Tibial nerve (tissue), 4 donors: ENCODE measurements around the gene MARCO. TPM values are rescaled to one million over a fixed set of nuclear protein-coding genes. Genes with fewer than 3 reads are reported as not detected.

Source experiments
- DNase-seq, 2 donors: peaks; one replicate each; pipeline ENCODE4 v3.0.0-alpha.2; 2019; ENCODE audit warnings: low spot score in 2 of 2
- H3K27ac ChIP-seq, 4 donors: fragments of 200-600 bp; sonication (generic) in 3 of 4; one replicate each; pipeline ENCODE4 v1.5.1; 2017 to 2019; ENCODE audit warnings: mild to moderate bottlenecking in 1 of 4
- H3K27me3 ChIP-seq, 2 donors: fragments of 200-600 bp; sonication (generic) in 1 of 2; one replicate each; pipeline versions ENCODE4 v1.5.1 to v1.6.0; 2017 to 2019
- H3K36me3 ChIP-seq, 3 donors: fragments of 200-600 bp; sonication (generic); one replicate each; pipeline ENCODE4 v1.5.1; 2018 to 2019
- H3K4me1 ChIP-seq, 4 donors: fragments of 200-600 bp; sonication (generic) in 3 of 4; one replicate each; pipeline ENCODE4 v1.5.1; 2017 to 2019
- H3K4me3 ChIP-seq, 4 donors: fragments of 200-600 bp; sonication (generic) in 3 of 4; one replicate each; pipeline ENCODE4 v1.5.1; 2017 to 2019; ENCODE audit warnings: mild to moderate bottlenecking in 1 of 4, moderate library complexity in 1 of 4
- H3K9me3 ChIP-seq, 4 donors: fragments of 200-600 bp; sonication (generic) in 3 of 4; one replicate each; pipeline ENCODE4 v1.5.1; 2017 to 2019
- EP300 ChIP-seq, 2 donors: sonication (generic); formaldehyde crosslinking; IDR thresholded peaks; one replicate each; pipeline ENCODE4 v1.6.1; 2017; ENCODE audit warnings: antibody characterized with exemption in 2 of 2, mild to moderate bottlenecking in 1 of 2
- POLR2A ChIP-seq, 2 donors: fragments of 450-650 bp; IDR thresholded peaks; one replicate each; pipeline ENCODE4 v1.6.1; 2017; ENCODE audit warnings: antibody characterized with exemption in 2 of 2, mild to moderate bottlenecking in 2 of 2, moderate library complexity in 2 of 2
- WGBS, 2 donors: methylation state at CpG; one replicate each; pipeline ENCODE4 v1.1.5; 2018; 5-methylcytosine and 5-hydroxymethylcytosine counted together
- total RNA-seq, 4 donors: library from RNA; depleted of rRNA; stranded (reverse); fragments of >200 nt; gene quantifications; one replicate each; pipeline ENCODE4 v1.1.0, GENCODE V29; 2016
- TF ChIP-seq, protein P1 (sequence below), 5 experiments: fragments of 200-600 bp in 3 of 5; fragments of 450-650 bp in 2 of 5; sonication (generic) in 3 of 5; IDR thresholded peaks; one replicate each; pipeline ENCODE4 v1.5.1; 2016 to 2019; ENCODE audit warnings: antibody characterized with exemption in 5 of 5, mild to moderate bottlenecking in 3 of 5, moderate library complexity in 2 of 5

MARCO gene
- total RNA-seq, 4 donors from 2014 or later: 11.1 to 59.4 (median 14.8) TPM

DNA sequence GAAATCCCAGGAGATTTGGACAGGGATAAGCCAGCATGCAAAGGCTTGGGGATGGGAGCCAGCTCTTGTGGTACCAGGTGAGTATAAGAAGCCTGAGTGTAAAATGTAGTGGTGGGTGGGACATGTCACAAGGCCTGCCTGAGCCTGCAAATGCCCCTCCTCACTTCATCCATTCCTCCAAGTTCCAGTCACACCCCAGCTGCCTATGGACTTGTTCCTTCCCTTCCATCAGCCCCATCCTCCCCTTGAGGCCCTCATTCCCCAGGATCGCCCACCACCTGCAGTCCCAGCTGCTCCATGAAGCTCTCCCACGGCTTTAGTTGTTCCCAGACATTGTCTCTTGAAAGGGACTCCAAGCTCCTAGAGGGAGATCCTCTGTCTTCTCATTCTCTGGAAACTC lies 81.5 kb downstream of the MARCO start:
- WGBS, 2 donors: 68 to 74% methylated on average over 2 of the region's 2 CpGs
- no peak for TF ChIP-seq POLR2A (IDR thresholded peaks at IDR 0.05)
- TF ChIP-seq, protein P1, sequence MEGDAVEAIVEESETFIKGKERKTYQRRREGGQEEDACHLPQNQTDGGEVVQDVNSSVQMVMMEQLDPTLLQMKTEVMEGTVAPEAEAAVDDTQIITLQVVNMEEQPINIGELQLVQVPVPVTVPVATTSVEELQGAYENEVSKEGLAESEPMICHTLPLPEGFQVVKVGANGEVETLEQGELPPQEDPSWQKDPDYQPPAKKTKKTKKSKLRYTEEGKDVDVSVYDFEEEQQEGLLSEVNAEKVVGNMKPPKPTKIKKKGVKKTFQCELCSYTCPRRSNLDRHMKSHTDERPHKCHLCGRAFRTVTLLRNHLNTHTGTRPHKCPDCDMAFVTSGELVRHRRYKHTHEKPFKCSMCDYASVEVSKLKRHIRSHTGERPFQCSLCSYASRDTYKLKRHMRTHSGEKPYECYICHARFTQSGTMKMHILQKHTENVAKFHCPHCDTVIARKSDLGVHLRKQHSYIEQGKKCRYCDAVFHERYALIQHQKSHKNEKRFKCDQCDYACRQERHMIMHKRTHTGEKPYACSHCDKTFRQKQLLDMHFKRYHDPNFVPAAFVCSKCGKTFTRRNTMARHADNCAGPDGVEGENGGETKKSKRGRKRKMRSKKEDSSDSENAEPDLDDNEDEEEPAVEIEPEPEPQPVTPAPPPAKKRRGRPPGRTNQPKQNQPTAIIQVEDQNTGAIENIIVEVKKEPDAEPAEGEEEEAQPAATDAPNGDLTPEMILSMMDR (IDR thresholded peaks at IDR 0.05): no peak
- TF ChIP-seq EP300 (IDR thresholded peaks at IDR 0.05): no peak
- Histone ChIP-seq H3K9me3 (no peaks in the 10 kb centered on the region), H3K27me3 (no peaks in the 10 kb centered on the region), H3K4me3 (no peak overlapping the region), H3K4me1 (no peaks in the 10 kb centered on the region), H3K36me3 (no peaks in the 10 kb centered on the region), H3K27ac (no peak overlapping the region)
- DNase-seq: no peak

DNA sequence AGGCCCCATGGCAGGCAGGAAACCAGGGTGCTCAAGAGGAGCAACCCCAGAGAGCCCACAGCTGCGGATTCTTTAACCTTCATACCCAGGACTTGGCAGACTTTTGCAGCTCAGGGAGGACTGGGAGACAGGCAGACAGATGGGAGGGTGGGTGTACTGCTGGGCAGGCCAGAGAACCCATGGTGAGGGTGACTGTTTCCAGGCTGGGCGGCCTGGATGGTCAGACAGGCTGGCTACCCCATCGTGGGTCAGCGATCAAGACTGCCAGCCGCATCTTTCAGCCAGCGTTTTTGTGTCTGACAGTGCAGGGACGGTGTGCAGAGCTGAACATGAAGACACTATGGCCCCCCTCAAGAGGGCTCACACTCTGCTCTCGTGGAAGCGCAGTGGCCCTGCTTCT lies 82.2 kb downstream of the MARCO start:
- no peak for DNase-seq
- TF ChIP-seq POLR2A (IDR thresholded peaks at IDR 0.05): no peak
- TF ChIP-seq EP300 (IDR thresholded peaks at IDR 0.05): no peak
- TF ChIP-seq, protein P1 (IDR thresholded peaks at IDR 0.05): no peak
- H3K36me3 ChIP-seq: no peaks in the 10 kb centered on the region
- H3K9me3 ChIP-seq: no peaks in the 10 kb centered on the region
- H3K4me3 ChIP-seq: no peak overlapping the region
- H3K27me3 ChIP-seq: no peaks in the 10 kb centered on the region
- no peak overlapping the region for H3K27ac ChIP-seq
- H3K4me1 ChIP-seq: no peaks in the 10 kb centered on the region
- 81 to 84% methylated on average over 9 of the region's 9 CpGs for WGBS, 2 donors

DNA sequence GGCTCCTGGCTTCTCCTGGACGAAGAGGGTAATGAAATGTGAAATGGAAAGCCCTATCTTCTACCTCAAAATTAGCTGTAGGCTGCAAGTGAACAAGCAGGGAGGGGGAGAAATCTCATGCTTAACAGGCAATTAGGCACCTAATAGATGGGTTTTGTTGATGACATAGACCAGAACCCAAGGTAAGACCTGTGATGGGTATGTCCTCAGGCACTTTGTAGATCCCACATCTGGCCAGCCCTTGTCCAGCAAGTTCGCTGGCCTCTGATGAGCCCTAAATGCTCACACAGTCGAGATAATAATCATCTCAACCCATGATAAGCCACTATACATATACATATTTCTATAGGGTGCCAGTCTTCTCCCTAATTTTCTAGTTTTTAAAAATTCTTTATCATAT lies 82.6 kb downstream of the MARCO start:
- whole genome bisulfite sequencing, 2 donors: 65 to 66% methylated on average over 3 of the region's 3 CpGs
- Histone ChIP-seq H3K27ac (no peak overlapping the region), H3K4me3 (no peak overlapping the region), H3K27me3 (no peaks in the 10 kb centered on the region), H3K36me3 (no peaks in the 10 kb centered on the region), H3K4me1 (no peaks in the 10 kb centered on the region), H3K9me3 (no peaks in the 10 kb centered on the region)
- no peak for DNase-seq
- TF ChIP-seq POLR2A (IDR thresholded peaks at IDR 0.05) (no peak), EP300 (IDR thresholded peaks at IDR 0.05) (no peak)
- TF ChIP-seq, protein P1 (IDR thresholded peaks at IDR 0.05): no peak

DNA sequence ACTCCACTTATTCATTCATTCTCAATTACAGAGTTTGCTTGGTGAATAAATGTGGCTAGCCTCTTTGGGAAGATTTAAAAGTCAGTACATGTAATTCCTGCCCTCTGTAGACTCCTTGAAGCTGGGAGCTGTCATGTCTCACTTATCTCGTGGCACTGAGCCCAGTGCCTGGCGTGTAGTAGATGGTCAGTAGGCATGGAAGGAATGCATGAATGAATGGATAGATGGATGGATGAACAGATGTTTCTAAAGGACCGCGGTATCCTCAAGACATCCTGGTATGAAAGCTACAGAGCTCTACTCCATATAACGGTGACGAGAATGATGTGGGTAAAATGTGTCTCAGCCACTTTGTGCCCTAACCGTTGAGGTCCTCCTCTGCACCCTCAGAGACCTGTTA lies 83.0 kb downstream of the MARCO start:
- no peak overlapping the region for H3K4me3 ChIP-seq
- no peaks in the 10 kb centered on the region for H3K27me3 ChIP-seq
- H3K36me3 ChIP-seq: no peaks in the 10 kb centered on the region
- DNase-seq: no peak
- 88 to 90% methylated on average over 7 of the region's 7 CpGs for WGBS, 2 donors
- no peak overlapping the region for H3K27ac ChIP-seq
- no peaks in the 10 kb centered on the region for H3K9me3 ChIP-seq
- TF ChIP-seq EP300 (IDR thresholded peaks at IDR 0.05) (no peak), POLR2A (IDR thresholded peaks at IDR 0.05) (no peak)
- TF ChIP-seq, protein P1 (IDR thresholded peaks at IDR 0.05): no peak
- no peaks in the 10 kb centered on the region for H3K4me1 ChIP-seq

DNA sequence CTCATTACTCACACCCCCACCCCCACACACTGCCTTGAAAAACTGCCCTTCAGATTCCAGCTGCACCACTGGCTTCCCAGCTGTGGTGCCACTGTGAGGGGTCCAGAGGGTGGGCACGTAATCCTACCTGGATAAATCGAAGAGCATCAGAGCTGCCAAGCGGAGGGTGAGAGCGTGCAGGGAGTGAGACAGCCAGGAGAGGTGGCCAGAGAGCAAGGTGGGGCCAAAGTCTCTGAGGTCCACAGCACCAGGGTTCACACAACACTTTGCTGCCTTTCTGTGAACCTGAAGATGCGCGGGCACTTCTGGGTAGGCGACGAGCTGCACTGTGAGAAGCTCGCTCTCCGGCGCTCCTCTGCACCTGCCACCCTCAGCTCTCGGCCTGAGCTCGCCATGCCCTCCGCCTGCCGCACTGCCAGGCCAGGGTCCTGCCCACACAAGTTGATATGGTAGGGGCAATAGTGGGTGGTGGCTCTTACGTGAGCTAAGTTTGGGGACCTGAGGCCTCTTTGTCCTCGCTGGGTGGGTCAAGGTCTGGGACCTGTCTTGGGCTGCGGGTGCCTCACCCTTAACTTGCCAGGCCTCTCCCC lies 83.9 kb downstream of the MARCO start:
- Histone ChIP-seq H3K27ac (no peak overlapping the region), H3K27me3 (no peaks in the 10 kb centered on the region), H3K36me3 (no peaks in the 10 kb centered on the region), H3K4me1 (no peaks in the 10 kb centered on the region), H3K4me3 (no peak overlapping the region), H3K9me3 (no peaks in the 10 kb centered on the region)
- no peak for DNase-seq
- no peak for TF ChIP-seq EP300 (IDR thresholded peaks at IDR 0.05)
- no peak for TF ChIP-seq POLR2A (IDR thresholded peaks at IDR 0.05)
- TF ChIP-seq, protein P1 (IDR thresholded peaks at IDR 0.05): no peak
- WGBS, 2 donors: 84 to 91% methylated on average over 14 to 18 of the region's 18 CpGs
